ENCODE results near the gene EGFR. TPM values are rescaled to one million over a fixed set of nuclear protein-coding genes. Genes with fewer than 3 reads are reported as not detected.

EGFR gene
- total RNA-seq, 2 experiments from 2014 or later = not detected

GRCh38 chr7:55239406-55239805, 220.6 kb downstream of the EGFR start:
- ATAC-seq = no peak
- no peaks in the 10 kb centered on the region for H3K36me3 Mint-ChIP-seq (ENCODE audit: low read depth)

DNA sequence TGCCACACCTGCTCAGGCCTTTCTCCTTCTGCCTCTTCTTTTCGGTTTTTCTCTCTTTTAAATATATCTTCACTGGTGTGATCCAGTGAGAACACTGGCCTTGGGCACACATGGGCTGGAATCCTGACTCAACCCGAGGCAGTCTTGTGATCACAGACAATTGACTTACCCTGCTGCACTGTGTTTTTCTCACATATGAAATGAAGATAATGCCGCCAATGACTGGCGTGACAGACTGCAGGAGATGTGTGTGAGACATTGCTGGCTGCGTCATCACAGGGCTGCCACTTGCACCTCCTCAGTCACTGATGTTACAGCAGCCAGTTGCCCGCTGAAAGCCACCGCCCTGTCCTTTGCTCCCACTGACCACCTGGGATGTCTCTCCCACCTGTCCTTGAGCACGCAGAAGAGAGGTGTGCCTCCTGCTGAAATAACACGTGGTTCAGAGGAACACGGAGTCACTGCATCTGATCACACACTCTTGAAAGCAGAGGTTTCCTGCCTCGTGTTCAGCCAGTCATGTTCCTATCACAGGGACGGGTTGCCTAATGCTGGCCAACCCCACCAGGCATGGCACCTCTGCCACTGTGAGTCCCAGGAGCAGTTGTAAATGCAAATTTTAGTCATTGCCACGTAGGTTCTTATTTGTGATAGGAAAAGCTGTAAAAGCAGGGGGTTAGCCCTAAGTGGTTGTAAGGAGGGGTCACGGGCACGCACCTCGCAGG, 221.8 kb downstream of the EGFR start:
- H3K36me3 Mint-ChIP-seq (ENCODE audit: low read depth) = no peaks in the 10 kb centered on the region
- no peaks in the 10 kb centered on the region for H3K27me3 Mint-ChIP-seq (ENCODE audit: low read depth)
- no peak overlapping the region for H3K27ac Mint-ChIP-seq
- CTCF ChIA-PET = no interaction called here
- no peak for ATAC-seq
- DNase-seq = no peak
- POLR2A ChIA-PET = no interaction called here
- H3K4me3 Mint-ChIP-seq = no peak overlapping the region
- H3K9me3 Mint-ChIP-seq (ENCODE audit: insufficient read depth) = no peaks in the 10 kb centered on the region
- H3K4me1 Mint-ChIP-seq (ENCODE audit: low read depth) = no peaks in the 10 kb centered on the region

More at GRCh38 chr7:55239406-55239805, 220.6 kb downstream of the EGFR start:
- Mint-ChIP-seq H3K4me3 (no peak overlapping the region), H3K9me3 (ENCODE audit: insufficient read depth) (no peaks in the 10 kb centered on the region), H3K27ac (no peak overlapping the region), H3K27me3 (ENCODE audit: low read depth) (no peaks in the 10 kb centered on the region), H3K4me1 (ENCODE audit: low read depth) (no peaks in the 10 kb centered on the region)
- ChIA-PET CTCF (interaction anchor here (1.7 kb wide), 1 partner anchor 15 kb away, joined by 6 read pairs; no protein-coding TSS in a partner anchor), POLR2A (no interaction called here)
- no peak for DNase-seq

DNA sequence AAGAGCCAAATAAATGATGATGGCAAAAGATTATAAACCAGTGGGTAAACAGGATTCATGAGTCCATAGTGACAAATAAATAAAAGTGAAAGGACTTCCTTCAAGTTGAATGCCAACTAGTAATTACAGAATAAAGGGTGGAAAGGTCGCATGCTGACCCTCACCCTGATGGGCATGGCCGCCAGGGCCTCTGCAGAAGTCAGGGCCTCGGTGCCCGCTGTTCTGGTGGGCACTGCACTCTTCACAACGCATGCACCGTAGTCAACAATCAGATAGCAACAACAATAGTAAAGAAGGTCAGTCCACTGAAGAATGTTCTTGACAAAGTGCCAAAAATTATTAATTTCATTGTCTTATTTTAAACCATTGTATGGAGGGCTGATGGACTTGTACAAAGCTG, 223.1 kb downstream of the EGFR start:
- ChIA-PET CTCF (interaction anchor here (1.6 kb wide), 1 partner anchor 13 kb away, joined by 6 read pairs; no protein-coding TSS in a partner anchor), POLR2A (no interaction called here)
- no peaks in the 10 kb centered on the region for H3K27me3 Mint-ChIP-seq (ENCODE audit: low read depth)
- H3K27ac Mint-ChIP-seq = no peak overlapping the region
- DNase-seq (no peak), ATAC-seq (no peak)
- no peaks in the 10 kb centered on the region for H3K36me3 Mint-ChIP-seq (ENCODE audit: low read depth)
- H3K9me3 Mint-ChIP-seq (ENCODE audit: insufficient read depth) = no peaks in the 10 kb centered on the region
- H3K4me1 Mint-ChIP-seq (ENCODE audit: low read depth) = no peaks in the 10 kb centered on the region
- no peak overlapping the region for H3K4me3 Mint-ChIP-seq

DNA sequence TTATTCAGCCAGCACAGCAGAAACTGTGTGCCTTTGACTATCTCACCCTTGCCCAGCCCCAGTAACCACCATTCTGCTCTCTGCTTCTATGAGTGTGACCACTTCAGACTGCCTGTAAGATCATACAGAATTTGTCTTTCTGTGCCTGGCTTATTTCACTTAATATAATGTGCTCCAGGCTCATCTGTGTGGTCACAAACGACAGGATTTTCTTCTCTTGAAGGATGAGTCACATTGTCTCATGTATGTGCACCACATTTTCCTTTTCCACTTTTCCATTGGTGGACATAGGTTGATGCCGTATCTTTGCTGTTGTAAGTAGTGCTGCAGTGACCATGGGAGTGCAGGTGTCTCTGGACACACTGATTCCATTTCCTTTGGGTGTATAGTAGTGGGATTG, 223.8 kb downstream of the EGFR start:
- H3K27ac Mint-ChIP-seq = no peak overlapping the region

DNA sequence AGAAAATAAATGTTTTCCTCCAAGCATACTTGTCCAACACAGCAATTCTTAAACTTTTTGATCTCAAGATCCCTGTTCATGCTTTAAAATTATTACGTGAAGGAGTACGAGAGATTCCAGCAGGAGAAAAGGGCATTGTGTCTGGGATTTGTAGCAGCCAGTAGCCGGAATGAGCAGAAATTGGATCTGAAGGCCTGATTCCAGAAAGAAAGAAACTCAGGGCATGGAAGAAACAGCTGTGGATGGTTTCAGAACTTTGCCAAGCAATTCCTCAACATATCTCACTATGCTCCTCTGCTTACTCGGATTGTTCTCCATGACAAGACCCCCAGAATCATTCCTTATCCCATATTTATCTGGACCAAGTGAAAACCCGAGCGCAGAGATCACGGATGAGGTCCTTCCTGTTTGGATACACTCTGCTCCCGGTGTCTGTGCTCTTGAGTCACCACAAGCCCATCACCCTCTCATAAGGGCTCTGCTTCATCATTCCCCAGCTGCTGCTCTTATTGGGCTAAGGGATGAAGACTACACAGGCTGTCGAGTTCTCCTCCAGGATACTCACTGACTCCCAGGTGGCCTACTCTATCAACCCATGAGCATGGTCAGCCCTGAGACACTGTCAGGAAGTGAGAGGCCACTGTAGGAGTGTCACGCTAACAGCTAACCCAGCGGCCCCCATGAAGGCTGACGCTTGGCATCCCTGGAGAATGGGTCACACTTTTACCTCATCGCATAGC, 225.4 kb downstream of the EGFR start:
- Mint-ChIP-seq H3K36me3 (ENCODE audit: low read depth) (no peaks in the 10 kb centered on the region), H3K4me3 (no peak overlapping the region), H3K9me3 (ENCODE audit: insufficient read depth) (no peaks in the 10 kb centered on the region), H3K27me3 (ENCODE audit: low read depth) (no peaks in the 10 kb centered on the region), H3K4me1 (ENCODE audit: low read depth) (no peaks in the 10 kb centered on the region), H3K27ac (no peak overlapping the region)
- ChIA-PET POLR2A (no interaction called here), CTCF (no interaction called here)
- ATAC-seq (no peak), DNase-seq (no peak)

More for the DNA sequence above, 223.8 kb downstream of the EGFR start:
- DNase-seq (no peak), ATAC-seq (no peak)
- no peak overlapping the region for H3K4me3 Mint-ChIP-seq
- no peaks in the 10 kb centered on the region for H3K4me1 Mint-ChIP-seq (ENCODE audit: low read depth)
- H3K9me3 Mint-ChIP-seq (ENCODE audit: insufficient read depth) = no peaks in the 10 kb centered on the region
- POLR2A ChIA-PET = no interaction called here
- no peaks in the 10 kb centered on the region for H3K36me3 Mint-ChIP-seq (ENCODE audit: low read depth)
- CTCF ChIA-PET = interaction anchor here (0.6 to 1.6 kb wide), 2 partner anchors 12 to 288 kb away, joined by 3 to 6 read pairs; no protein-coding TSS in a partner anchor
- no peaks in the 10 kb centered on the region for H3K27me3 Mint-ChIP-seq (ENCODE audit: low read depth)

DNA sequence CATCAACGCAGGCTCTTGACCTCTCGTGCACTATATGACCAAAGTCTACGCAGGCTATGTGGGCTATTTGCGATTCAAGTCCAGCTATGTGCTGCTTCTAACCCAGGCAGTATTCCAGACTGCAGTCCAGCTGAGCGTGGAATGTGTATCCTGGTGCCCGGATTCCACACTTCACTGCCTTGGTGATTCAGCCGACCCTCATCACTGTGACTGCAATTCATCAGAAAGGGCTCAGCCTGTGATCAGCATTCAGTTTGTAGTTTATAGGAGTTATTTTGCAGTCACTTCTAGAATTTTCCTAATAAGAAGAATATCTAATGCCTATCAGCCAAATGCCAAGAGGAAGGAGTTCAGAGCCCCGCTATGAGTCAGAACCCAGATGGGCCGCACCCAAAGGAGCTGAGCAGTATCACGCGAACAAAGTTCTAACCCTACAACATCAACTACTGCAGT, 226.5 kb downstream of the EGFR start:
- ATAC-seq (no peak), DNase-seq (peak; percentile 15)
- no peaks in the 10 kb centered on the region for H3K4me1 Mint-ChIP-seq (ENCODE audit: low read depth)
- H3K4me3 Mint-ChIP-seq = no peak overlapping the region
- ChIA-PET POLR2A (no interaction called here), CTCF (interaction anchor here (2.5 kb wide), 1 partner anchor 10 kb away, joined by 18 read pairs; no protein-coding TSS in a partner anchor)
- H3K27me3 Mint-ChIP-seq (ENCODE audit: low read depth) = no peaks in the 10 kb centered on the region
- H3K9me3 Mint-ChIP-seq (ENCODE audit: insufficient read depth) = no peaks in the 10 kb centered on the region
- no peaks in the 10 kb centered on the region for H3K36me3 Mint-ChIP-seq (ENCODE audit: low read depth)
- H3K27ac Mint-ChIP-seq = no peak overlapping the region

DNA sequence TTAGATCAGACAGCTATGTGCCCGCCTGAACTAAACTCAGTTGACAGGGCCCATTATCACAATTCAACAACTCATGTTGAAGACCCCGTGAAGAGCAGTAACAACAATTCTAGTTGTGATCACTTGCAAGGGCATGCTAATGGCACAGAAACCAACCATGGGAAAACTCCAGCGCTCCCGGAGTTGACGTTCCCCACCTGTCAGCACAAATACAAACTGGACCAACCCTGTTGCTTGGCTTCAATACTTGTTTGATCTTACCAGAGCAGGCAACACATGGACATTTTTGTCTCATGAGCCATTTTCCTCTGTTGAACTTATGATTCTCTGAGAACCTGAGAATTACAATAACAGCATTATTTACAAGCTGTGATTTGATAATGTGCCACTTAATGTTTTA, 227.4 kb downstream of the EGFR start:
- ATAC-seq = no peak
- Mint-ChIP-seq H3K4me1 (ENCODE audit: low read depth) (no peaks in the 10 kb centered on the region), H3K27ac (no peak overlapping the region), H3K27me3 (ENCODE audit: low read depth) (peaks cover 2% of the 10 kb centered on the region), H3K4me3 (no peak overlapping the region), H3K36me3 (ENCODE audit: low read depth) (no peaks in the 10 kb centered on the region), H3K9me3 (ENCODE audit: insufficient read depth) (no peaks in the 10 kb centered on the region)
- ChIA-PET POLR2A (no interaction called here), CTCF (interaction anchor here (2.5 kb wide), 1 partner anchor 9 kb away, joined by 18 read pairs; no protein-coding TSS in a partner anchor)
- peak; percentile 4 for DNase-seq

- no peak for DNase-seq
- Mint-ChIP-seq H3K27ac (no peak overlapping the region), H3K4me3 (no peak overlapping the region), H3K9me3 (ENCODE audit: insufficient read depth) (no peaks in the 10 kb centered on the region), H3K36me3 (ENCODE audit: low read depth) (no peaks in the 10 kb centered on the region), H3K4me1 (ENCODE audit: low read depth) (no peaks in the 10 kb centered on the region), H3K27me3 (ENCODE audit: low read depth) (peaks cover 4% of the 10 kb centered on the region)
- ChIA-PET CTCF (no interaction called here), POLR2A (no interaction called here)
- no peak for ATAC-seq
Measured at GRCh38 chr7:55247428-55247827, 228.6 kb downstream of the EGFR start.

GRCh38 chr7:55248526-55248925, 229.7 kb downstream of the EGFR start:
- ChIA-PET POLR2A (no interaction called here), CTCF (no interaction called here)
- Mint-ChIP-seq H3K27ac (no peak overlapping the region), H3K4me3 (no peak overlapping the region), H3K36me3 (ENCODE audit: low read depth) (no peaks in the 10 kb centered on the region), H3K4me1 (ENCODE audit: low read depth) (no peaks in the 10 kb centered on the region), H3K9me3 (ENCODE audit: insufficient read depth) (no peaks in the 10 kb centered on the region), H3K27me3 (ENCODE audit: low read depth) (peaks cover 14% of the 10 kb centered on the region)
- ATAC-seq = no peak
- no peak for DNase-seq

DNA sequence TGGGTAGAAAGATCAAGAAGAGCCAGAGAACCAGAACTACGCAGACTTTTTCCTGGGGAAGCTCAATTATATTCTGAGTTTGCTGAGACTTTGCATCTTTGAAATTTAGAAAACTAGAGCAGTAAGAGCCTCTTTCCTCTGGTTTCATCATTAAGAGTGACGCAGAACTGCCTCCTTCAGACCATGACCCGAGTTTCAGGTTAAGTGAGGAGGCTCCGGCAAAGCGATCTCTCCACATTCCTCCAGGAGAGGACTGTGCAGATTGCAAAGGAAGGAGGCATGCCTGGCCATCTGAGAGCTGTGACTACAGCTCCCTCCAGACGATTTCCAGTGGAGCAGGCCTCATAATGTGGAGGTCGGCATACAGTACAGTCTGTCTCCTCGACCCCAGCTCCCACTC, 230.5 kb downstream of the EGFR start:
- POLR2A ChIA-PET = interaction anchor here (0.7 kb wide), 1 partner anchor 491 kb away, joined by 4 read pairs; the partner anchor contains the start of gene SEC61G
- ATAC-seq (no peak), DNase-seq (no peak)
- CTCF ChIA-PET = no interaction called here
- Mint-ChIP-seq H3K4me1 (ENCODE audit: low read depth) (no peaks in the 10 kb centered on the region), H3K27me3 (ENCODE audit: low read depth) (peaks cover 22% of the 10 kb centered on the region), H3K27ac (no peak overlapping the region), H3K4me3 (no peak overlapping the region), H3K36me3 (ENCODE audit: low read depth) (no peaks in the 10 kb centered on the region), H3K9me3 (ENCODE audit: insufficient read depth) (no peaks in the 10 kb centered on the region)

DNA sequence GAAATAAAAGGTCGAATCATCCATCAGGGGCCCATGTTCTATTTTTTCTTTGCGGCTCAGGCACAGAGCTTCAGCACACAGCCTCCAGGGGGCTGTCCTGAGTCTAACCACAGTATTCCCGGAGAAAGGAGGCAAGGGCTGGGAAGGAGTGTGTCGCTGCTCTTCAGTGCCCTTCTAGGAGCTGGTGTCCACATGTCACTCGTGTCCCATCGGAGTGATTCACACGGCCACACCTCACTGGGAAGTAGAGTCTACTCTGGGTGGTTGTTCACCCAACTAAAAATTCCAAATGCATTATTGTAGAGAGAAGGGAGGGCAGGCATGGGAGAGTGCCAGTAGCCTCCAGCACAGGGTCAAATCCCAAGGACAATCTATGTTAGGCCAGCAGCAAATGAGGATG, 231.5 kb downstream of the EGFR start:
- no peak overlapping the region for H3K27ac Mint-ChIP-seq
- H3K4me1 Mint-ChIP-seq (ENCODE audit: low read depth) = peaks cover 5% of the 10 kb centered on the region
- ATAC-seq (no peak), DNase-seq (no peak)
- POLR2A ChIA-PET = no interaction called here
- H3K27me3 Mint-ChIP-seq (ENCODE audit: low read depth) = peaks cover 28% of the 10 kb centered on the region
- no peaks in the 10 kb centered on the region for H3K36me3 Mint-ChIP-seq (ENCODE audit: low read depth)
- H3K9me3 Mint-ChIP-seq (ENCODE audit: insufficient read depth) = no peaks in the 10 kb centered on the region
- CTCF ChIA-PET = no interaction called here
- H3K4me3 Mint-ChIP-seq = no peak overlapping the region

- no peak for ATAC-seq
- no peaks in the 10 kb centered on the region for H3K36me3 Mint-ChIP-seq (ENCODE audit: low read depth)
Measured at GRCh38 chr7:55251313-55251712, 232.5 kb downstream of the EGFR start.

More at GRCh38 chr7:55251313-55251712, 232.5 kb downstream of the EGFR start:
- POLR2A ChIA-PET = no interaction called here
- H3K4me1 Mint-ChIP-seq (ENCODE audit: low read depth) = peaks cover 12% of the 10 kb centered on the region
- no peak for DNase-seq
- no peak overlapping the region for H3K4me3 Mint-ChIP-seq
- H3K27me3 Mint-ChIP-seq (ENCODE audit: low read depth) = peaks cover 35% of the 10 kb centered on the region
- no peaks in the 10 kb centered on the region for H3K9me3 Mint-ChIP-seq (ENCODE audit: insufficient read depth)
- no peak overlapping the region for H3K27ac Mint-ChIP-seq
- CTCF ChIA-PET = interaction anchor here (5.6 kb wide), 1 partner anchor 477 kb away, joined by 60 read pairs; no protein-coding TSS in a partner anchor
